Endothelial cell (in vitro differentiated cells): ENCODE data around the gene FAM131B. TPM values are rescaled to one million over a fixed set of nuclear protein-coding genes. Genes with fewer than 3 reads are reported as not detected.
A peak's percentile ranks its signal among the peaks of the same experiment; 100 is the strongest.

ENCODE experiments used
- DNase-seq: peaks from one replicate; pipeline ENCODE4 v3.0.0; 2021; ENCODE audit warnings: low spot score
- H3K27ac Mint-ChIP-seq: one replicate; pipeline ENCODE4 v1.8.0; 2021; ENCODE audit warnings: mixed read lengths, inconsistent platforms; ENCODE audit not compliant: unreplicated experiment
- H3K27me3 Mint-ChIP-seq: one replicate; pipeline ENCODE4 v1.8.0; 2021; ENCODE audit warnings: mild to moderate bottlenecking, moderate library complexity, mixed read lengths, inconsistent platforms; ENCODE audit not compliant: unreplicated experiment
- H3K36me3 Mint-ChIP-seq: one replicate; pipeline ENCODE4 v1.8.0; 2021; ENCODE audit warnings: mild to moderate bottlenecking, low read depth, mixed read lengths, inconsistent platforms; ENCODE audit not compliant: unreplicated experiment
- H3K4me1 Mint-ChIP-seq: one replicate; pipeline ENCODE4 v1.8.0; 2021; ENCODE audit warnings: mild to moderate bottlenecking, mixed read lengths, inconsistent platforms; ENCODE audit not compliant: unreplicated experiment
- H3K4me3 Mint-ChIP-seq: one replicate; pipeline ENCODE4 v1.8.0; 2021; ENCODE audit warnings: mild to moderate bottlenecking, mixed read lengths, inconsistent platforms; ENCODE audit not compliant: unreplicated experiment
- H3K9me3 Mint-ChIP-seq: one replicate; pipeline ENCODE4 v1.8.0; 2021; ENCODE audit warnings: mixed read lengths, inconsistent platforms; ENCODE audit not compliant: unreplicated experiment
- total RNA-seq: library from RNA; stranded (reverse); fragmentation: NEBNext Ultra II Directional; extraction: Animal tissue kit (Norgen Biotek cat#: 25700); gene quantifications from one replicate; pipeline ENCODE4 v1.2.1, GENCODE V29; 2021; ENCODE audit not compliant: unreplicated experiment
- TF ChIP-seq, protein P1 (sequence below): fragments of 200-600 bp; sonication (generic); IDR thresholded peaks from one replicate; pipeline ENCODE4 v1.5.0; 2021; ENCODE audit warnings: antibody characterized with exemption; ENCODE audit not compliant: unreplicated experiment

Gene FAM131B
- total RNA-seq, 1 donor from 2014 or later = 1.0 TPM

DNA sequence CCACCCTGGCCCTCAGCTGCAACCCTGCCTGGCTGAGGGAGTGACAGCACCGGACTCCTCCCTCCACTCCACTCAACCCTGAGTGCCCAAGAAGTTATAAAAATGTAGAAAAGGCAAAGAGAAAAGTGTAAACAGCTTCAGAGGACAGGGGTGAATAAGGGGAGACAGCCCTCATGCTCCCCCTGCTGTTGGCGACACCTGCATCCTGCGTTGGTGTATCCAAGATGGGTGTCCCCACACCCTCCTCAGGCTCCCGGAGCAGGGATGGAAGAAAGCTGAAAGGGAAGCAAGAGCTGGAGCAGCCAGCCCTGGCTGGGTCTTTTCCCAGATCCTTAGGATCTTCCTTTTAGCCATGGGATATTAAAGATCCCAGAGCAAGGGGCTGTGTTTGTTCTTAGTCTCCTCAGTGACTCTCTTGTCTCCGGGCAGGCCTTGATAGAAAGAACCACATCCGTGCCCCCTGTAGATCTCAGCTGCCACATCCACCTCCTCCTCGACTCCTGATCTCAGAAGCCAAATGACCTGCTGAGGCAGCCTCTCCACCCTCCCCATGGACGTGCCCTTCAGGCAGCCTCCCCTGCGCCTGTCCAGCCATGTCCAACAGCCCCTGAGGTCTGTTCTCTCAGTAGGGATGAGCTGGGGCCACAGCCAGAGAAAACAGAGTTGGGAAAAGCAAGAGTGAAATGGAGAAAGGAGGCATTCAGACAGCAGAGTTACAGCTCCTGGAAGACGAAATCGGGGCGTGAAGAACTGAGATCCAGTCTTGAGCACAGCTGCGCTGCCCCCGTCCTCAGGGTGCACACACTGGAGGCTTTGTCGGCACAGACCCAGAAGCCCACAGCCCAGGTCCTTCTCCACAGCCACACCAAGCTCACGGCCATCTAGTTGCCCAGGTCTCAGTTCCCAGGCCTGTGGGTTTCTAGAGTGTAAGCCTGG, 6.8 kb downstream of the FAM131B start:
- Mint-ChIP-seq H3K36me3 (peaks cover 5% of the 10 kb centered on the region), H3K4me1 (peaks cover 3% of the 10 kb centered on the region), H3K27ac (no peak overlapping the region), H3K4me3 (no peak overlapping the region), H3K27me3 (peaks cover 22% of the 10 kb centered on the region), H3K9me3 (no peaks in the 10 kb centered on the region)
- TF ChIP-seq, protein P1, sequence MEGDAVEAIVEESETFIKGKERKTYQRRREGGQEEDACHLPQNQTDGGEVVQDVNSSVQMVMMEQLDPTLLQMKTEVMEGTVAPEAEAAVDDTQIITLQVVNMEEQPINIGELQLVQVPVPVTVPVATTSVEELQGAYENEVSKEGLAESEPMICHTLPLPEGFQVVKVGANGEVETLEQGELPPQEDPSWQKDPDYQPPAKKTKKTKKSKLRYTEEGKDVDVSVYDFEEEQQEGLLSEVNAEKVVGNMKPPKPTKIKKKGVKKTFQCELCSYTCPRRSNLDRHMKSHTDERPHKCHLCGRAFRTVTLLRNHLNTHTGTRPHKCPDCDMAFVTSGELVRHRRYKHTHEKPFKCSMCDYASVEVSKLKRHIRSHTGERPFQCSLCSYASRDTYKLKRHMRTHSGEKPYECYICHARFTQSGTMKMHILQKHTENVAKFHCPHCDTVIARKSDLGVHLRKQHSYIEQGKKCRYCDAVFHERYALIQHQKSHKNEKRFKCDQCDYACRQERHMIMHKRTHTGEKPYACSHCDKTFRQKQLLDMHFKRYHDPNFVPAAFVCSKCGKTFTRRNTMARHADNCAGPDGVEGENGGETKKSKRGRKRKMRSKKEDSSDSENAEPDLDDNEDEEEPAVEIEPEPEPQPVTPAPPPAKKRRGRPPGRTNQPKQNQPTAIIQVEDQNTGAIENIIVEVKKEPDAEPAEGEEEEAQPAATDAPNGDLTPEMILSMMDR = no peak
- no peak for DNase-seq

DNA sequence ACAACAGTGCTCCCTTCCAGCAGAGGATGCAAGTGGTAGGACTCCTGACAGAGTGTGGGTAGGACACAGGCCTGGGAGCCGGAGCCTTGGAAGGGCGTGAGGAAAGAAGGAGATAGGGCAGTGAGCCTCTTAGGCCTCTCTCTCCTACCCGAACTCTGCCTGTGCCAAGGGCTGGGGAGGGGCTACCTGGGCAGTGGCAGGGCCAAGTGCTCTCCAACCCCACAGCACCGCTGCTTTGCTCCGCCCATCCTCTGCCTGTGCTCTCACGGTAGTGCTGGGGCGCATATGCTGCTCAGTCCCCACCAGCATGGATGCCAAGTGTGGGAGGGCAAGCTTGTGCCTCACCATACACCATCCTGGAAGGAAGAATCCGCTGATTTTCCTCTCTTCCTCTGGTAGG, 7.5 kb downstream of the FAM131B start:
- Mint-ChIP-seq H3K27me3 (peaks cover 14% of the 10 kb centered on the region), H3K27ac (no peak overlapping the region), H3K36me3 (no peaks in the 10 kb centered on the region), H3K4me3 (peak overlapping the region; percentile 62), H3K9me3 (no peaks in the 10 kb centered on the region), H3K4me1 (no peaks in the 10 kb centered on the region)
- no peak for DNase-seq
- TF ChIP-seq, protein P1 = no peak

DNA sequence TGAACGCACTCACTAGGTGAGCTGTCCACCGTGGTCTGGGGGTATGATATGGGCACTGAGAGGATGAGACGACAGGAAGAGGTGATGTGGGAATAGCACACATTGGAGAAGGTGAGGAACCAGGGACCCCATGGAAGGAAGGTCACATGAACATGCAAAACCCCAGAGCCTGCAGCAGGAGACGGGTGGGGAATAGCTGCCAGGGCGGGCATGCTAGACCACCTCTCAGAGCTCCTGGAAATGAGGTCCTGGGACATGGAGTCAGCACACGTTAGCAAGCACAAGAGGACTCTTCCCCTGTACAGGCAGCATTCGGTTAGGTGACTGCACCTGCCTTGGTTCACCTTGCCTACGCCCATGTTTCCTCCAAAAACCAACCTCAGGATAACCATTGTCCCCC, 8.1 kb downstream of the FAM131B start:
- no peak for DNase-seq
- Mint-ChIP-seq H3K27me3 (peaks cover 11% of the 10 kb centered on the region), H3K36me3 (no peaks in the 10 kb centered on the region), H3K4me3 (no peak overlapping the region), H3K4me1 (no peaks in the 10 kb centered on the region), H3K9me3 (no peaks in the 10 kb centered on the region), H3K27ac (no peak overlapping the region)
- TF ChIP-seq, protein P1 = no peak

DNA sequence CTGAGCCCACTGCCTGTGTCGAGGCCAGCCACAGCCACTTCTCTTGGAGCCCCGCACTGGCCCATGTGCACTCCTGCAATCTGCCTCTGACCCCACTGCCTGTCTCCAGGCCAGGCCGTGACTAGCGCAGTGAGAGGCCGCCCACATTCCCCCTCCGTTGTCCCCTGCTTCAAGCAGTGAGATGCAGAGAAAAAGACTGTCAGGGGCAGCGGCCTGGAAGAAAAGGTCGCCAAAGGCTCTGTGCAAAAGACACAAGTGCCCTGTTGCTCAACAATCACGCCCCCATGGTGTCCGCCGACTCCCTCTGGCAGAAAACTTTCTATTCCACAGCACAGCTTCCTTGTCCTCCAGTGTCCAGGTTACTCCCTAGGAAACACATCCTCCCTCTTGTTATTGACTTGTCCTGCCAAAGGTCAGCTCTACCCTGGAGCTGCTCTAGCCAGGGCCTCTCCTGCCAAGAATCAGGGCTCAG, 9.9 kb downstream of the FAM131B start:
- H3K36me3 Mint-ChIP-seq = no peaks in the 10 kb centered on the region
- DNase-seq = no peak
- H3K4me1 Mint-ChIP-seq = no peaks in the 10 kb centered on the region
- H3K9me3 Mint-ChIP-seq = no peaks in the 10 kb centered on the region
- H3K27me3 Mint-ChIP-seq = peaks cover 11% of the 10 kb centered on the region
- TF ChIP-seq, protein P1 = no peak
- no peak overlapping the region for H3K27ac Mint-ChIP-seq
- no peak overlapping the region for H3K4me3 Mint-ChIP-seq

DNA sequence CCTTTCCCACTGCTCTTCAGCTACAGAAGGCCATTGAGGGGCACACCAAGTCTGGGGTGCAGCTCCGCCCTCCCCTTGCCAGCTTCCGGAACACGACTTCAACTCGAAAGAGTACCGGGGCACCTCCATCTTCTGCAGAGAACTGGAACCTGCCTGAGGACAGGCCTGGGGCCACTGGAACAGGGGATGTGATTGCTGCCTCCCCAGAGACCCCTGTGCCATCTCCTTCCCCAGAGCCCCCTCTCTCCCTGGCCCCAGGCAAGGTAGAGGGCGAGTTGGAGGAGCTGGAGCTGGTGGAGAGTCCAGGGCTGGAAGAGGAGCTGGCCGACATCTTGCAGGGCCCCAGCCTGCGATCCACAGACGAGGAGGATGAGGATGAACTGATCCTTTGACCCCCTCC, 10.9 kb downstream of the FAM131B start:
- H3K4me1 Mint-ChIP-seq = no peaks in the 10 kb centered on the region
- TF ChIP-seq, protein P1 = no peak
- DNase-seq = no peak
- H3K4me3 Mint-ChIP-seq = no peak overlapping the region
- H3K27ac Mint-ChIP-seq = no peak overlapping the region
- H3K36me3 Mint-ChIP-seq = no peaks in the 10 kb centered on the region
- peaks cover 11% of the 10 kb centered on the region for H3K27me3 Mint-ChIP-seq
- H3K9me3 Mint-ChIP-seq = no peaks in the 10 kb centered on the region
